Lower leg skin (tissue), 3 donors: ENCODE results near the gene GPR68.

Source experiments
- CTCF ChIP-seq, 3 donors: fragments of 450-650 bp; IDR thresholded peaks; one replicate each; pipeline ENCODE4 v1.5.1; 2016; ENCODE audit warnings: antibody characterized with exemption in 3 of 3, mild to moderate bottlenecking in 3 of 3, moderate library complexity in 2 of 3
- POLR2A ChIP-seq, 2 donors: fragments of 450-650 bp; IDR thresholded peaks; one replicate each; pipeline ENCODE4 v1.6.1; 2016 to 2017; ENCODE audit warnings: antibody characterized with exemption in 2 of 2, mild to moderate bottlenecking in 1 of 2, moderate library complexity in 1 of 2

GRCh38 chr14:91234791-91235114 is 9.8 kb downstream of the GPR68 start:
- TF ChIP-seq POLR2A (IDR thresholded peaks at IDR 0.05) (no peak), CTCF (IDR thresholded peaks at IDR 0.05) (no peak)
